H1 (cell line): ENCODE results near the gene CAMSAP1. TPM values are rescaled to one million over a fixed set of nuclear protein-coding genes. Genes with fewer than 3 reads are reported as not detected.

Experiments used
- CTCF ChIA-PET: fragments of 300-600 bp; sonication (Branson Sonifier 250); formaldehyde crosslinking; loops from one replicate; lab custom pipeline; 2021; ENCODE audit not compliant: partially characterized antibody; lab: Charles Lee
- POLR2A ChIA-PET: fragments of 300-600 bp; sonication (Branson Sonifier 250); formaldehyde crosslinking; loops from one replicate; lab custom pipeline; 2021; ENCODE audit warnings: inconsistent platforms; ENCODE audit not compliant: partially characterized antibody; lab: Charles Lee
- DNase-seq, 2 experiments: peaks; one replicate each; pipeline versions ENCODE4 v3.0.0 to v3.0.0-alpha.2; 2010 to 2022; ENCODE audit warnings: low spot score in 2 of 2, low read depth in 1 of 2, mixed read lengths in 1 of 2
- FAIRE-seq: peaks from 2 replicates; lab custom pipeline; 2011; peaks lifted over from hg19 to GRCh38; lab: Jason Lieb, UNC
- H2AFZ ChIP-seq: 2 replicates; pipeline ENCODE4 v1.8.1; 2012; ENCODE audit warnings: low read length, inconsistent platforms
- H2AK5ac ChIP-seq: 2 replicates; pipeline ENCODE4 v1.6.1; 2013; ENCODE audit warnings: low read depth, low read length
- H2BK120ac ChIP-seq: replicated peaks from 2 replicates; pipeline ENCODE3; 2013; ENCODE audit warnings: low read depth, low read length, inconsistent platforms
- H2BK12ac ChIP-seq: 2 replicates; pipeline ENCODE4 v1.6.1; 2013; ENCODE audit warnings: low read depth, low read length
- H2BK15ac ChIP-seq: 2 replicates; pipeline ENCODE4 v1.6.1; 2013; ENCODE audit warnings: low read length
- H2BK20ac ChIP-seq: 2 replicates; pipeline ENCODE4 v1.6.1; 2013; ENCODE audit warnings: low read length
- H2BK5ac ChIP-seq: 2 replicates; pipeline ENCODE4 v1.6.1; 2013; ENCODE audit warnings: low read depth, low read length
- H3K14ac ChIP-seq: 2 replicates; pipeline ENCODE4 v1.6.1; 2013; ENCODE audit warnings: inconsistent platforms; ENCODE audit not compliant: insufficient read length
- H3K18ac ChIP-seq: 2 replicates; pipeline ENCODE4 v1.6.1; 2013; ENCODE audit warnings: low read length; ENCODE audit errors: extremely low read depth
- H3K23ac ChIP-seq: 2 replicates; pipeline ENCODE4 v1.6.1; 2013; ENCODE audit warnings: inconsistent platforms; ENCODE audit not compliant: insufficient read length
- H3K23me2 ChIP-seq: 2 replicates; pipeline ENCODE4 v1.6.1; 2013; ENCODE audit warnings: low read depth, low read length
- H3K27ac ChIP-seq: 2 replicates; pipeline ENCODE4 v1.6.1; 2011; ENCODE audit warnings: low read depth, low read length, inconsistent platforms
- H3K27me3 ChIP-seq, 4 experiments: replicated peaks in 1 of 4; 1 replicate in 1 of 4; 2 replicates in 3 of 4; pipeline versions ENCODE4 v1.6.1 to v1.8.1; 2011 to 2013; ENCODE audit warnings: low read length in 3 of 4, mild to moderate bottlenecking in 3 of 4, inconsistent platforms in 2 of 4, mixed read lengths in 2 of 4, moderate library complexity in 1 of 4; ENCODE audit not compliant: control insufficient read depth in 3 of 4, insufficient read depth in 3 of 4; ENCODE audit errors: extremely low read depth in 1 of 4
- H3K36me3 ChIP-seq, 4 experiments: 2 replicates each; pipeline versions ENCODE4 v1.6.1 to v1.8.1; 2011 to 2013; ENCODE audit warnings: mild to moderate bottlenecking in 4 of 4, low read length in 3 of 4, moderate library complexity in 2 of 4, control low read depth in 1 of 4, inconsistent platforms in 1 of 4; ENCODE audit not compliant: insufficient read depth in 4 of 4, control insufficient read depth in 2 of 4
- H3K4ac ChIP-seq: replicated peaks from 2 replicates; pipeline ENCODE3; 2013; ENCODE audit warnings: low read length, low read depth, mixed read lengths, inconsistent platforms; ENCODE audit not compliant: insufficient read length
- H3K4me1 ChIP-seq, 4 experiments: replicated peaks in 1 of 4; 1 replicate in 1 of 4; 2 replicates in 3 of 4; pipeline versions ENCODE4 v1.6.1 to v1.8.1; 2011 to 2013; ENCODE audit warnings: low read length in 3 of 4, inconsistent platforms in 2 of 4, mixed read lengths in 1 of 4; ENCODE audit not compliant: insufficient read depth in 4 of 4, control insufficient read depth in 3 of 4
- H3K4me2 ChIP-seq, 2 experiments: 2 replicates each; pipeline versions ENCODE4 v1.6.1 to v1.8.1; 2011 to 2013; ENCODE audit warnings: low read depth in 2 of 2, low read length in 2 of 2, control low read depth in 1 of 2, inconsistent platforms in 1 of 2, mild to moderate bottlenecking in 1 of 2; ENCODE audit not compliant: insufficient read depth in 1 of 2
- H3K4me3 ChIP-seq, 4 experiments: fragments of 200-600, 300-600 bp in 1 of 4; sonication (generic), shearing (Covaris generic), sonication (Bioruptor Twin) in 1 of 4; 2 replicates each; pipeline versions ENCODE4 v1.5.1 to v1.8.1; 2011 to 2016; ENCODE audit warnings: low read length in 4 of 4, low read depth in 3 of 4, control low read depth in 2 of 4, inconsistent platforms in 2 of 4, mild to moderate bottlenecking in 2 of 4, mixed read lengths in 1 of 4, moderate library complexity in 1 of 4; ENCODE audit not compliant: insufficient read depth in 2 of 4; ENCODE audit errors: extremely low read depth in 1 of 4
- H3K56ac ChIP-seq: replicated peaks from 2 replicates; pipeline ENCODE3; 2013; ENCODE audit warnings: low read depth, mild to moderate bottlenecking, mixed read lengths, low read length, inconsistent platforms; ENCODE audit not compliant: insufficient read length
- H3K79me1 ChIP-seq: 2 replicates; pipeline ENCODE4 v1.6.1; 2013; ENCODE audit warnings: low read depth, low read length, control low read depth
- H3K79me2 ChIP-seq, 2 experiments: 2 replicates each; pipeline versions ENCODE4 v1.6.1 to v1.8.1; 2012 to 2013; ENCODE audit warnings: low read length in 2 of 2, mild to moderate bottlenecking in 2 of 2, inconsistent platforms in 1 of 2; ENCODE audit not compliant: insufficient read depth in 2 of 2, control insufficient read depth in 1 of 2
- H3K9ac ChIP-seq, 4 experiments: replicated peaks in 1 of 4; 1 replicate in 1 of 4; 2 replicates in 3 of 4; pipeline versions ENCODE4 v1.6.1 to v1.8.1; 2011 to 2013; ENCODE audit warnings: low read depth in 3 of 4, low read length in 3 of 4, control low read depth in 2 of 4, mild to moderate bottlenecking in 2 of 4, moderate library complexity in 2 of 4, inconsistent platforms in 1 of 4; ENCODE audit errors: extremely low read depth in 1 of 4
- H3K9me3 ChIP-seq, 2 experiments: 2 replicates each; pipeline versions ENCODE4 v1.6.1 to v1.8.1; 2012 to 2013; ENCODE audit warnings: mild to moderate bottlenecking in 2 of 2, moderate library complexity in 2 of 2, control low read depth in 1 of 2, inconsistent platforms in 1 of 2, low read depth in 1 of 2, low read length in 1 of 2, mixed read lengths in 1 of 2; ENCODE audit not compliant: insufficient read depth in 2 of 2
- H4K20me1 ChIP-seq, 2 experiments: replicated peaks in 1 of 2; 2 replicates each; pipeline versions ENCODE3 to v1.8.1; 2011 to 2013; ENCODE audit warnings: inconsistent platforms in 2 of 2, low read length in 2 of 2, mild to moderate bottlenecking in 1 of 2; ENCODE audit not compliant: insufficient read depth in 2 of 2, control insufficient read depth in 1 of 2
- H4K5ac ChIP-seq: 2 replicates; pipeline ENCODE4 v1.6.1; 2013; ENCODE audit warnings: low read length, low read depth, mixed read lengths, inconsistent platforms; ENCODE audit not compliant: insufficient read length
- H4K8ac ChIP-seq: 2 replicates; pipeline ENCODE4 v1.8.0; 2013; ENCODE audit warnings: mild to moderate bottlenecking, moderate library complexity, low read length, inconsistent platforms; ENCODE audit not compliant: insufficient read depth; ENCODE audit errors: extremely low read depth
- H4K91ac ChIP-seq: replicated peaks from 2 replicates; pipeline ENCODE3; 2013; ENCODE audit warnings: low read length, mixed read lengths, inconsistent platforms; ENCODE audit not compliant: insufficient read length
- ASH2L ChIP-seq: fragments of 200-600, 300-600 bp; sonication (generic); IDR thresholded peaks from one replicate; pipeline ENCODE4 v1.7.1; 2017; ENCODE audit warnings: low read length
- CEBPB ChIP-seq: IDR thresholded peaks from 2 replicates; pipeline ENCODE4 v1.6.1; 2012; ENCODE audit warnings: low read depth, low read length
- CTBP2 ChIP-seq: IDR thresholded peaks from 2 replicates; pipeline ENCODE4 v1.7.0; 2011; ENCODE audit warnings: borderline replicate concordance, mild to moderate bottlenecking, moderate library complexity, mixed read lengths, low read length; ENCODE audit not compliant: insufficient read depth, insufficient read length
- EP300 ChIP-seq, 2 experiments: IDR thresholded peaks; 1 replicate in 1 of 2; 2 replicates in 1 of 2; pipeline ENCODE4 v1.6.1; 2011 to 2012; ENCODE audit warnings: low read depth in 2 of 2, low read length in 2 of 2, mild to moderate bottlenecking in 2 of 2, borderline replicate concordance in 1 of 2, inconsistent platforms in 1 of 2, moderate library complexity in 1 of 2
- JUN ChIP-seq: IDR thresholded peaks from 2 replicates; pipeline ENCODE4 v1.6.1; 2011; ENCODE audit warnings: low read depth, mild to moderate bottlenecking, improper control_type of control experiment, low read length
- NRF1 ChIP-seq: IDR thresholded peaks from 2 replicates; pipeline ENCODE4 v1.6.1; 2011; ENCODE audit warnings: mild to moderate bottlenecking, low read depth, low read length, improper control_type of control experiment
- RBBP5 ChIP-seq: IDR thresholded peaks from 2 replicates; pipeline ENCODE4 v1.7.1; 2012; ENCODE audit warnings: low read depth, mild to moderate bottlenecking, inconsistent platforms, low read length, moderate library complexity, borderline replicate concordance
- SIN3A ChIP-seq, 2 experiments: IDR thresholded peaks in 1 of 2; conservative IDR thresholded peaks in 1 of 2; 2 replicates each; pipeline ENCODE4 v1.6.1; 2011 to 2012; ENCODE audit warnings: low read length in 2 of 2, improper control_type of control experiment in 1 of 2, low read depth in 1 of 2, mild to moderate bottlenecking in 1 of 2
- SIX5 ChIP-seq: IDR thresholded peaks from 2 replicates; pipeline ENCODE4 v1.6.1; 2011; ENCODE audit warnings: mild to moderate bottlenecking, low read depth, low read length
- WGBS, 2 experiments: shearing (Covaris generic) in 1 of 2; methylation state at CpG; one replicate each; pipeline versions ENCODE4 v1.1.6 to v1.1.7; 2013 to 2015; ENCODE audit warnings: low lambda C conversion rate in 2 of 2, mixed read lengths in 2 of 2, inconsistent platforms in 1 of 2, low coverage in 1 of 2, missing lambda C conversion rate in 1 of 2; ENCODE audit not compliant: insufficient replicate concordance in 2 of 2, insufficient coverage in 1 of 2, insufficient read length in 1 of 2; ENCODE audit errors: extremely low coverage in 1 of 2, missing lambda C conversion rate in 1 of 2; 5-methylcytosine and 5-hydroxymethylcytosine counted together
- polyA plus RNA-seq, 7 experiments: library from polyadenylated mRNA; depleted of rRNA in 3 of 7; stranded (reverse) in 5 of 7; unstranded in 2 of 7; fragments of >200 nt in 5 of 7; fragments of 200-250 nt in 2 of 7; gene quantifications; 1 replicate in 5 of 7; 2 replicates in 1 of 7; 4 replicates in 1 of 7; pipeline versions ENCODE4 v1.2.1 to v1.2.3, GENCODE V29; 2011 to 2013; ENCODE audit warnings: missing spikeins in 2 of 7, mixed read lengths in 2 of 7
- total RNA-seq: library from RNA; stranded (reverse); fragmentation: NEBNext Ultra II Directional; extraction: Animal tissue kit (Norgen Biotek cat#: 25700); gene quantifications from 2 replicates; pipeline ENCODE4 v1.2.1, GENCODE V29; 2021

The CAMSAP1 gene
- total and polyA plus RNA-seq, 2 of the 8 experiments (the other 6 are each of a cell fraction or from before 2014, with no cell fraction given) = 13.4 to 44.0 TPM

GRCh38 chr9:135798263-135798585 lies 109.1 kb downstream of the CAMSAP1 start:
- Histone ChIP-seq H3K23me2 (no peaks in the 10 kb centered on the region), H3K18ac (peak overlapping the region; percentile 9; the same call in 1 of the 2 replicates), H2BK5ac (no peak overlapping the region), H4K5ac (no peak overlapping the region), H4K91ac (no peak overlapping the region), H2BK12ac (no peak overlapping the region), H3K4me2 (no peak overlapping the region), H3K27ac (0 out of 2 replicates have a peak overlapping the region, but pooled peaks have one; percentile 3), H3K23ac (no peak overlapping the region), H2AK5ac (no peak overlapping the region), H4K20me1 (no peaks in the 10 kb centered on the region), H3K9me3 (no peaks in the 10 kb centered on the region), H3K79me2 (no peaks in the 10 kb centered on the region), H3K9ac (no peak overlapping the region), H4K8ac (peak overlapping the region; percentile 8; the same call in 1 of the 2 replicates), H3K56ac (no peak overlapping the region), H3K4me1 (peaks cover 0 to 3% (median 0%) of the 10 kb centered on the region in 4 experiments; a peak in 1 of 7 replicates), H2AFZ (no peak overlapping the region), H2BK120ac (no peak overlapping the region), H3K79me1 (no peaks in the 10 kb centered on the region), H2BK20ac (no peak overlapping the region), H3K27me3 (no peaks in the 10 kb centered on the region), H3K36me3 (no peaks in the 10 kb centered on the region), H3K4ac (no peak overlapping the region), H3K14ac (no peak overlapping the region), H2BK15ac (no peak overlapping the region), H3K4me3 (no peak overlapping the region)
- WGBS, 2 experiments = 87% methylated on average over 10 of the region's 10 CpGs; no CpG with 5 or more reads in 1 of the 2 experiments
- ChIA-PET POLR2A (no interaction called here), CTCF (interaction anchor here (0.7 to 3.8 kb wide), 30 partner anchors 9 to 285 kb away, joined by 3 to 32 read pairs (median 4); a partner anchor contains a TSS)
- DNase-seq (no peak), FAIRE-seq (no peak)
- TF ChIP-seq NRF1 (no peak), RBBP5 (no peak), SIX5 (no peak), JUN (no peak), ASH2L (no peak), CTBP2 (no peak), EP300 (IDR thresholded peaks at IDR 0.05; ENCODE audit: borderline replicate concordance in 1 of 2, low read depth in 2 of 2, low read length in 2 of 2) (no peak), CEBPB (no peak), SIN3A (conservative IDR thresholded peaks at IDR 0.05 in 1 of 2, IDR thresholded peaks at IDR 0.05 in 1 of 2; ENCODE audit: low read depth in 1 of 2, low read length in 2 of 2) (no peak)
